Measurements from ENCODE around the gene SPON1. TPM values are rescaled to one million over a fixed set of nuclear protein-coding genes. Genes with fewer than 3 reads are reported as not detected.
"Not testable (repeated sequence)": the region's sequence is repeated elsewhere in the genome, so short reads cannot be mapped to it uniquely, and the experiment has no call there.

SPON1 gene
- total RNA-seq, 1 donor from 2014 or later = 0.16 TPM

DNA sequence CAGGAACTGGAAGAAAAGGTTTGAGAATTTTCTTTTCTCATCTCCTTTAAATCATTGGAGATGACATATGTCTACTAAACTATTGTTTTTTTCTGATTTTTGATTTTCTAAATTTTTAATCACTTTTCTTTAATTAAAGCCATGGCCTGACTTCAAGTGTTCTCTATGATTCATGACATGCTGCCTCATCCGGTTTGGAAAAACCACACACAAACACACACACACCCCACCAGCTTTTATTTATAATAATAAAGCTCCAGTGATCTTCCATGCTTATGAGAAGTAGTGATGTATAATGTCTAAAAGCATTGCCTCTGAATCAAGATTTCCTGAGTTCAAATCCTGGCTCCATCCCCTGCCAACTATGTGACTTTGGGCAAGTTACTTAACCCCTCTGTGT lies 179.2 kb downstream of the SPON1 start:
- Mint-ChIP-seq H3K9me3 (no peaks in the 10 kb centered on the region), H3K36me3 (ENCODE audit: low read depth) (no peaks in the 10 kb centered on the region), H3K27me3 (ENCODE audit: low read depth) (peaks cover 7% of the 10 kb centered on the region), H3K4me3 (ENCODE audit: low read depth) (no peak overlapping the region), H3K27ac (no peak overlapping the region), H3K4me1 (ENCODE audit: low read depth) (peaks cover 5% of the 10 kb centered on the region)
- DNase-seq (ENCODE audit: low spot score) = no peak
- intact Hi-C loops (cut with micrococcal nuclease) = loop anchor here (10.0 kb wide), 1 partner anchor 103 kb away; no protein-coding TSS in a partner anchor

DNA sequence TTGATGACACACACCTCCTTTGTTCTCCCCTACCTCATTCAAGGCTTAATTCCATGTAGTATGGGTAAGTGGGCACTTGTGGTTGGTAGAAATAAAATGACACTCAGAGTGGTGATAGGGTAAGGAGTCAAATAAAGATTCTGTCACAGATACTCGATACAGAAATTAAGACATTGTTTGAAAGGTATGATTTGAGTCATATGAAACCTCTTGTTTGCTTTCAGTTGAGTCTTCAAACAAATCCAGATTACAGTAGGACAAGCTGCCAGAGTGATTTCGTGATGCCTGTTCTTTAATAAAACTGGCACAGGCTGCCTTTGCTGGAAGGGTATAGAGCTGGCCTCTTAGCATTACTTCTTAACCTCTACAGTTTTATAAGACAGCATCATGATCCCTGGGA lies 182.4 kb downstream of the SPON1 start:
- no peak overlapping the region for H3K4me3 Mint-ChIP-seq (ENCODE audit: low read depth)
- DNase-seq (ENCODE audit: low spot score) = no peak

DNA sequence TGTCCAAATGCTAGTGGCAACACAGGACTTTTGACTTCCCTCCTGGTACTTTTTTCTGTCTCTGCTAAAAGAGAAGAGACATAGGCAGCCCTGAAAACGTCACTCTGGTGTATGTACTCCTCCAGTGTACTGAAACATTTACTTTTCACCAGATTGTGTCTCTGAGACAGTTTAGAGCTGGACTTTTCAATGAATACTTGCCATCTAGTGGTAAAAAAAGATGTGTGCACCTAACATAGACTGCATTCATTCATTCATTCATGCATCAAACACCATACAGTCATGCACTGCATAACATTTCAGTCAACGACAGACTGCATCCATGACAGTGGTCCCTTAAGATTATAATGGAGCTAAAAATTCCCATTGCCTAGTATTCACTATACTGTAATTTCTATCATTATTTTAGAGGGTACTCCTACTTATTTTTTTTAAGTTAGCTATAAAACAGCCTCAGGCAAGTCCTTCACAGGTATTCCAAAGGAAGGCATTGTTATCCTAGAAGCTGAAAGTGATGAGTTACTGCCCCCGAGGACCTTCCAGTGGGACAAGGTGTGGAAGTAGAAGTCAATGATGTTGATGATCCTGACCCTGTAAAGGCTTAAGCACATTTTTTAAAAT lies 186.2 kb downstream of the SPON1 start:
- H3K9me3 Mint-ChIP-seq = peaks cover 8% of the 10 kb centered on the region
- H3K4me3 Mint-ChIP-seq (ENCODE audit: low read depth) = no peak overlapping the region
- peaks cover 7% of the 10 kb centered on the region for H3K4me1 Mint-ChIP-seq (ENCODE audit: low read depth)
- no peak for DNase-seq (ENCODE audit: low spot score)
- no peaks in the 10 kb centered on the region for H3K36me3 Mint-ChIP-seq (ENCODE audit: low read depth)
- no peak overlapping the region for H3K27ac Mint-ChIP-seq
- H3K27me3 Mint-ChIP-seq (ENCODE audit: low read depth) = peaks cover 12% of the 10 kb centered on the region
- intact Hi-C loops (cut with micrococcal nuclease) = loop anchor here (1.0 to 10.0 kb wide), 3 partner anchors 96 to 376 kb away; no protein-coding TSS in a partner anchor

More for the DNA sequence above, 182.4 kb downstream of the SPON1 start:
- Mint-ChIP-seq H3K9me3 (no peaks in the 10 kb centered on the region), H3K27me3 (ENCODE audit: low read depth) (peaks cover 15% of the 10 kb centered on the region), H3K27ac (no peak overlapping the region), H3K4me1 (ENCODE audit: low read depth) (peaks cover 7% of the 10 kb centered on the region), H3K36me3 (ENCODE audit: low read depth) (no peaks in the 10 kb centered on the region)
- intact Hi-C loops (cut with micrococcal nuclease) = loop anchor here (2.0 to 10.0 kb wide), 2 partner anchors 70 to 100 kb away; no protein-coding TSS in a partner anchor

DNA sequence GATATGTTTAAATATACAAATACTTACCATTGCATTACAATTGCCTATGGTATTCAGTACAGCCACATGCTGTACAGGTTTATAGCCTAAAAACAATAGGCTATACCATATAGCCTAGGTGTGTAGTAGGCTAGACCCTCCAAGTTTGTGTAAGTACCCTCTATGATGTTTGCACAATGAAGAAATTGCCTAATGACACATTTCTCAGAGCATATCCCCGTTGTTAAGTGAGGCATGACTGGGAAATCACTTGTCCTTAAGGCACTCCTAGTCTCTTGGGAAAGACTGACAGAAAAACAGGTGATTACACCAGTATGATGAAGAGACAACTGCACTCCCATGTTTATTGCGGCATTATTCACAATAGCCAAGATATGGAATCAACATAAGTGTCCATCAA lies 187.2 kb downstream of the SPON1 start:
- Mint-ChIP-seq H3K9me3 (peaks cover 9% of the 10 kb centered on the region), H3K4me3 (ENCODE audit: low read depth) (no peak overlapping the region)
- intact Hi-C loops (cut with micrococcal nuclease) = loop anchor here (2.0 to 10.0 kb wide), 2 partner anchors 95 to 377 kb away; no protein-coding TSS in a partner anchor

DNA sequence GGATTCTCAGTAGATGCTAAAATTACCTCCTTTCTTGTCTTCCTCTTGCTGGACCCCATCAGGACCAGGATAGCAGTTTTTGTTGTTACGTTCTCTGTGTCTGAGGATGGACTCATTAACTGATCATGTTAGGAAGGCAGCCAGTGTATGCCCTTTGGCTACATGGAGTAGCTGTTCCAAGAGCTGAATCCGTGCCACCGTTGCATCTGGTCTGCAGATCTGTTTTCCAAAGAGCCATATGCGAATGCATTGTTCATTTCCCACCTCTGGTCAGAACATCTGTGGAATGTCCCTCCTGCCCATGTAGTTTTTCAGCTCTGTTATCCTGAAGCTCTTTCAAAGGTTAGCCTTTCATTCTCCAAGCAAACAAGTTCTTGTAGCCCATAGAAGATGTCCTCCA lies 188.4 kb downstream of the SPON1 start:
- peaks cover 12% of the 10 kb centered on the region for H3K27me3 Mint-ChIP-seq (ENCODE audit: low read depth)
- DNase-seq (ENCODE audit: low spot score) = no peak
- intact Hi-C loops (cut with micrococcal nuclease) = no loop called here
- no peaks in the 10 kb centered on the region for H3K36me3 Mint-ChIP-seq (ENCODE audit: low read depth)
- H3K4me3 Mint-ChIP-seq (ENCODE audit: low read depth) = no peak overlapping the region
- peaks cover 16% of the 10 kb centered on the region for H3K9me3 Mint-ChIP-seq
- H3K27ac Mint-ChIP-seq = no peak overlapping the region
- peaks cover 2% of the 10 kb centered on the region for H3K4me1 Mint-ChIP-seq (ENCODE audit: low read depth)

More for the DNA sequence above, 187.2 kb downstream of the SPON1 start:
- Mint-ChIP-seq H3K36me3 (ENCODE audit: low read depth) (no peaks in the 10 kb centered on the region), H3K27me3 (ENCODE audit: low read depth) (peaks cover 12% of the 10 kb centered on the region), H3K27ac (no peak overlapping the region), H3K4me1 (ENCODE audit: low read depth) (peaks cover 7% of the 10 kb centered on the region)
- no peak for DNase-seq (ENCODE audit: low spot score)

DNA sequence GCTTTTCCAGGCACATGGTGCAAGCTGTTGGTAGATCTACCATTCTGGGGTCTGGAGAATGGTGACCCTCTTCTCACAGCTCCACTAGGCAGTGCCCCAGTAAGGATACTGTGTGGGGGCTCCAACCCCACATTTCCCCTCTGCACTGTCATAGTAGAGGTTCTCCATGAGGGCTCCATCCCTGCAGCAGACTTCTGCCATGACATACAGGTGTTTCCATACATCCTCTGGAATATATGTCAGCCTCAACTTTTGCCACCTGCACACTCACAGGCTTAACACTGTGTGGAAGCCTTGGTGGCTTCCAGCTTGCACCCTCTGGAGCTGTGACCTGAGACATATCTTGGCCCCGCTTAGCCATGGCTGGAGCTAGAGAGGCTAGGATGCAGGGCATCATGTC lies 191.6 kb downstream of the SPON1 start:
- H3K36me3 Mint-ChIP-seq (ENCODE audit: low read depth); H3K4me3 Mint-ChIP-seq (ENCODE audit: low read depth); H3K27ac Mint-ChIP-seq; DNase-seq (ENCODE audit: low spot score); H3K4me1 Mint-ChIP-seq (ENCODE audit: low read depth); H3K27me3 Mint-ChIP-seq (ENCODE audit: low read depth); intact Hi-C loops (cut with micrococcal nuclease): not testable (repeated sequence)
- peaks cover 38% of the 10 kb centered on the region for H3K9me3 Mint-ChIP-seq

DNA sequence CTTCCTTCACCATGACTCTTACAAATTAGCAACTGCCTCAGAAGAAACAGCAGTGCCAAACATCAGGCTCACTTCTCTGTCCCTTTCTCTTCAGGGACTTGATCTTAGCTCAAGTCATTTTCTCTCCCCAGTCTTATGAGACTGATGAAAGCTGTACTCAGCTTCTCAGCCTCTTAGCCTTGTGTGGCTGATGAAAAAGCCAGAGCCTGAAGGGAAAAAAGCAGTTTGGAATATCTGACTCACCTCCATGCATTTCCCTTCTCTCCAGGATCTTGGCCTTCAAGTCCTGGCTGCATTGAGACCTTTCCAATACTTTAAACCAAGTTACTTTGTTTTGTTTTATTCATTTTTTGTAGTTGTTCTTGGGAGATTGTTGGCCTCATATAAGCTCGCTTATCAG lies 195.9 kb downstream of the SPON1 start:
- no peak overlapping the region for H3K4me3 Mint-ChIP-seq (ENCODE audit: low read depth)
- DNase-seq (ENCODE audit: low spot score) = no peak
- no peak overlapping the region for H3K27ac Mint-ChIP-seq
- intact Hi-C loops (cut with micrococcal nuclease) = no loop called here
- H3K4me1 Mint-ChIP-seq (ENCODE audit: low read depth) = no peaks in the 10 kb centered on the region
- H3K9me3 Mint-ChIP-seq = peaks cover 33% of the 10 kb centered on the region
- no peaks in the 10 kb centered on the region for H3K36me3 Mint-ChIP-seq (ENCODE audit: low read depth)
- H3K27me3 Mint-ChIP-seq (ENCODE audit: low read depth) = peaks cover under 1% of the 10 kb centered on the region

DNA sequence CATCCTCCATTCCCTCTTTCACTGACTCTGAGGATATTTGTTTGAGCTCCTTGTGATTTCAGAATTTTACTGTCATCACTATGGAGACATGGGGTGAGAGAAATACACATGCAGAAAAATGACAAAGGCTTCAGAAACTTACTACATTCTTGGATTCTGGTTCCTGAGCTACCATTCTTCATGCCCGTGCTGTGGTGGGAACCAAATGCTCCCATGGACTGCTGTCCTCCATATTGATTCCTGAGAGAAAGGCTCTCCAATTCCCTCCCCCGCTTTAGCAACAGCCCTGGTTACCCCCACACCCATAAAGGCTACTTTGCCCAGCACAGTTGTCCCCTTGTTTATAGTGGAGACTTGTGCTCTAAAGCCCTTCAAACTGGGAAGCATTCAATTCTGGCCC lies 201.1 kb downstream of the SPON1 start:
- no peak overlapping the region for H3K27ac Mint-ChIP-seq
- H3K9me3 Mint-ChIP-seq = peaks cover 21% of the 10 kb centered on the region
- H3K4me1 Mint-ChIP-seq (ENCODE audit: low read depth) = peaks cover 6% of the 10 kb centered on the region
- no peak for DNase-seq (ENCODE audit: low spot score)
- intact Hi-C loops (cut with micrococcal nuclease) = no loop called here
- H3K36me3 Mint-ChIP-seq (ENCODE audit: low read depth) = no peaks in the 10 kb centered on the region
- peaks cover 2% of the 10 kb centered on the region for H3K27me3 Mint-ChIP-seq (ENCODE audit: low read depth)
- H3K4me3 Mint-ChIP-seq (ENCODE audit: low read depth) = no peak overlapping the region

DNA sequence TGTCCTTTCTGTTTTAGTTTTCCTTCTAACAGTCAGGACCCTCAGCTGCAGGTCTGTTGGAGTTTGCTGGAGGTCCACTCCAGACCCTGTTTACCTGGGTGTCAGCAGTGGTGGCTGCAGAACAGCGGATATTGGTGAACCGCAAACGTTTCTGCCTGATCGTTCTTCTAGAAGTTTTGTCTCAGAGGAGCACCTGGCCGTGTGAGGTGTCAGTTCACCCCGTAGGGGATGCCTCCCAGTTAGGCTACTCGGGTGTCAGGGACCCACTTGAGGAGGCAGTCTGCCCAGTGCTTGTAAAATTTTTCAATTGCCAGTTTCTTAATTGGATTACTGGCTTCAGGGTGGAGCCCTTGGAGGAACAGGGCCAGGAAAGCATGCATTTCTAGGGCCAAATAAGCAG lies 211.2 kb downstream of the SPON1 start:
- H3K36me3 Mint-ChIP-seq (ENCODE audit: low read depth); DNase-seq (ENCODE audit: low spot score): not testable (repeated sequence)

DNA sequence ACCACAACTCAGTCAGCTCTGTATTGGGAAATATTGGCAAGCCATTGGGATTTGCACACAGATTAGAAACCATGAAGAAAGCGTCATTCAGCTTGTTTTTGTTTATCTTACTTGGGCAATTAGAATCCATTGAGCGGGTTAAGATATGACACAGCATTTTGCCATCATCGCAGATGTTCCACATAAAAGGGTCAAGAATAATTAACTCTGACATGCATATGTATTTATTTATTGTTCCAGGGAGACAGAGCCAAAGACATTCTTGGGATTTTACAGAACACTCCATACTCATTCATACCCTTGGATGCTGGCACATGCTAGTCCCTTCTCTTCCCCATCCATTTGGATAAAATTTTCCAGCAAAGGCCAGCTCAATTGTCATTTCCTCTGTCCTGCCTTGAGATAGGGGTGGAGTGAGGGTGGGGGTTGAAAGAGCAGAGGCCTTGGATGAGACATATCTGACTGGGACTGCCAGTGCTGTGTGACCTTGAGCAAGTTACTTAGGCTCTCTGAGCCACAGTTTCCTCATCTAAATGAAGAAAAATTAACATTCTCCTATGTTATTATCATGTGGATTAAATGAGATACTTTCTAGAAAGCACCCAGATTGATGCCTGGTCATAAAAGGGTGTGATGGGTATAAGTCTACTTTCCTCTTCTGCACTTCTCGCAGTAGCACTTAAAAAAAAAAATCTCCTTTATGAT lies 216.7 kb downstream of the SPON1 start:
- H3K4me1 Mint-ChIP-seq (ENCODE audit: low read depth) = peaks cover 2% of the 10 kb centered on the region
- intact Hi-C loops (cut with micrococcal nuclease) = no loop called here
- no peak overlapping the region for H3K27ac Mint-ChIP-seq
- H3K4me3 Mint-ChIP-seq (ENCODE audit: low read depth) = no peak overlapping the region
- peaks cover 6% of the 10 kb centered on the region for H3K27me3 Mint-ChIP-seq (ENCODE audit: low read depth)
- H3K36me3 Mint-ChIP-seq (ENCODE audit: low read depth) = no peaks in the 10 kb centered on the region
- DNase-seq (ENCODE audit: low spot score) = no peak
- H3K9me3 Mint-ChIP-seq = no peaks in the 10 kb centered on the region

More for the DNA sequence above, 211.2 kb downstream of the SPON1 start:
- H3K27ac Mint-ChIP-seq; H3K9me3 Mint-ChIP-seq; H3K4me3 Mint-ChIP-seq (ENCODE audit: low read depth); H3K4me1 Mint-ChIP-seq (ENCODE audit: low read depth); intact Hi-C loops (cut with micrococcal nuclease); H3K27me3 Mint-ChIP-seq (ENCODE audit: low read depth): not testable (repeated sequence)

DNA sequence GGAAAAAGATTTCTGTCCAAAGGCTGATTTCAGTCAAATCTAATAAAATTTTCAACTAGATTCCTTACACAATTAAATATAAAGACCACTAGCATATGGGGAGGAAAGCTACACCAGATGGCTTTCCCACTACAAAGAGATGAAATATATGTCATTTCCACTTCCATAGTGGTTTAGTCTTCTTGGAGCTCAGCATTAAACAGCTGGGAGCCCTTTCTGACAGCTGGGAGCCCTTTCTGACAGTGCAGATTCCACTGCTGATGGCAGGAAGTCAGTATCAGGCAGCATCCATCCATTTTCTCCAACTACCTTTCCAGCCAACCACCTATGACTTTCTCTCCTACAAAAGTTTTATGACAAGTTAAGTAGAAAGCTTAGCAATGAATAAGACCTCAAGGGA lies 218.6 kb downstream of the SPON1 start:
- H3K27me3 Mint-ChIP-seq (ENCODE audit: low read depth) = peaks cover 7% of the 10 kb centered on the region
- no peak overlapping the region for H3K27ac Mint-ChIP-seq
- no peak overlapping the region for H3K4me3 Mint-ChIP-seq (ENCODE audit: low read depth)
- DNase-seq (ENCODE audit: low spot score) = no peak
- peaks cover 2% of the 10 kb centered on the region for H3K4me1 Mint-ChIP-seq (ENCODE audit: low read depth)
- H3K9me3 Mint-ChIP-seq = no peaks in the 10 kb centered on the region
- intact Hi-C loops (cut with micrococcal nuclease) = no loop called here
- H3K36me3 Mint-ChIP-seq (ENCODE audit: low read depth) = no peaks in the 10 kb centered on the region

DNA sequence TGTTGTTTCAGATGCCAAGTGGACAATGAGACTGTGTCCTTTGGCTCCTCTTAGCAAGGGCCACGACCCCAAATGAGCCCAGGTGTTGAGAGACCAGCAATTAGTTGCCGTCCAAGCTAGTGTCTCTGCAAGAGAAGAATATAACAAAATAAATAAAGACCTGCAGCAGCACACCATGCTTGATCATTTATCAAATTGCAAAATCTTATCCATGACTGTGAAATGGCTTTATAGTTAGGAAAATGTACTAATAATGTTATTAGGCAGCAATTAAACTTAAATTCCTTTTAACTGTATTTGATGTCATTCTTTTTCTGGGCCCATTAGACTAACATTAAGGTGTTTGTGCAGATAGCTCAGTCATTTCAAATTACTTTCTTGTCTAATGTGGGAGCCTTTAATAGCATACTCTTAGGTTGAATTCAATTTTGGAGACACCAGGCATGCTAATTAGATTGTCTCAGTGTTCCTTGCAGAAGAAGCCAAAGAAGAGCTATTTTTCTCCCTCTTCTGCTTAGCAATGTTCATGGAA lies 220.4 kb downstream of the SPON1 start:
- Mint-ChIP-seq H3K9me3 (no peaks in the 10 kb centered on the region), H3K4me1 (ENCODE audit: low read depth) (no peaks in the 10 kb centered on the region), H3K27ac (no peak overlapping the region), H3K27me3 (ENCODE audit: low read depth) (peaks cover 9% of the 10 kb centered on the region), H3K4me3 (ENCODE audit: low read depth) (no peak overlapping the region), H3K36me3 (ENCODE audit: low read depth) (no peaks in the 10 kb centered on the region)
- no peak for DNase-seq (ENCODE audit: low spot score)
- intact Hi-C loops (cut with micrococcal nuclease) = no loop called here

Measured in activated T-helper 2 cell treated with anti-CD3 and anti-CD28 coated beads, Interferon-gamma antibody, Interleukin-2, Interleukin-4, amounts not matched to agents 10 μg/mL and 5 μg/mL and 100 μg/mL, durations not matched to agents 14 hours and 24 hours and 36 hours (primary cell).